IMR-90 (cell line): ENCODE data around the gene TTC23L. TPM values are rescaled to one million over a fixed set of nuclear protein-coding genes. Genes with fewer than 3 reads are reported as not detected.
A peak's percentile ranks its signal among the peaks of the same experiment; 100 is the strongest.

Experiments
- ATAC-seq: fragments of 200-7000 bp; cut with Tn5 transposase; 2 replicates; pipeline ENCODE4 v1.9.1; 2020; ENCODE audit warnings: low read depth, mild to moderate bottlenecking, moderate library complexity
- BruUV-seq: library from RNA; stranded (reverse); fragments of 400-500 nt; replicated peaks from 2 replicates; lab custom pipeline; 2021; lab: Mats Ljungman, UMichigan
- CTCF ChIA-PET: fragments of 300-600 bp; formaldehyde crosslinking; extraction: SDS; loops from one replicate; lab custom pipeline; 2021; ENCODE audit warnings: antibody characterized with exemption; lab: Yijun Ruan, JAX
- POLR2A ChIA-PET: fragments of 300-600 bp; sonication (Branson Sonifier 250); formaldehyde crosslinking; loops from one replicate; lab custom pipeline; 2022; ENCODE audit warnings: antibody characterized with exemption; ENCODE audit not compliant: unreplicated experiment; lab: Charles Lee
- DNase-seq: peaks from one replicate; pipeline ENCODE4 v3.0.0; 2013
- H2AFZ ChIP-seq: replicated peaks from 2 replicates; pipeline ENCODE3; 2013; ENCODE audit warnings: low read length, mild to moderate bottlenecking; ENCODE audit not compliant: poor library complexity
- H2AK5ac ChIP-seq: 2 replicates; pipeline ENCODE4 v1.6.1; 2013; ENCODE audit warnings: low read depth, low read length, inconsistent platforms
- H2AK9ac ChIP-seq: replicated peaks from 2 replicates; pipeline ENCODE3; 2013; ENCODE audit warnings: mild to moderate bottlenecking, low read depth, low read length, moderate library complexity; ENCODE audit not compliant: poor library complexity
- H2BK120ac ChIP-seq: 2 replicates; pipeline ENCODE4 v1.6.1; 2013; ENCODE audit warnings: low read depth, low read length, inconsistent platforms
- H2BK15ac ChIP-seq: 3 replicates; pipeline ENCODE4 v1.6.1; 2013; ENCODE audit warnings: low read depth, low read length, inconsistent platforms
- H2BK20ac ChIP-seq: 2 replicates; pipeline ENCODE4 v1.6.1; 2013; ENCODE audit warnings: low read depth, mild to moderate bottlenecking, inconsistent platforms, low read length, moderate library complexity
- H2BK5ac ChIP-seq: 2 replicates; pipeline ENCODE4 v1.6.1; 2013; ENCODE audit warnings: mild to moderate bottlenecking, low read depth, low read length, inconsistent platforms; ENCODE audit not compliant: poor library complexity, severe bottlenecking
- H3K14ac ChIP-seq: replicated peaks from 2 replicates; pipeline ENCODE4 v1.6.1; 2013; ENCODE audit warnings: low read depth, low read length, inconsistent platforms
- H3K18ac ChIP-seq: 2 replicates; pipeline ENCODE4 v1.6.1; 2013; ENCODE audit warnings: low read depth, low read length, control low read depth
- H3K23ac ChIP-seq: 2 replicates; pipeline ENCODE4 v1.6.1; 2013; ENCODE audit warnings: low read depth, low read length, inconsistent platforms
- H3K27ac ChIP-seq: 2 replicates; pipeline ENCODE4 v1.5.1; 2013; ENCODE audit warnings: mild to moderate bottlenecking, control low read depth, low read length; ENCODE audit not compliant: insufficient read depth
- H3K27me3 ChIP-seq: 2 replicates; pipeline ENCODE4 v1.6.1; 2013; ENCODE audit warnings: low read length; ENCODE audit not compliant: control insufficient read depth, insufficient read depth
- H3K36me3 ChIP-seq: 2 replicates; pipeline ENCODE4 v1.6.1; 2013; ENCODE audit warnings: low read length, mixed read lengths; ENCODE audit not compliant: control insufficient read depth, insufficient read depth
- H3K4ac ChIP-seq: 2 replicates; pipeline ENCODE4 v1.6.1; 2013; ENCODE audit warnings: low read depth, low read length, inconsistent platforms
- H3K4me1 ChIP-seq: 2 replicates; pipeline ENCODE4 v1.6.1; 2013; ENCODE audit warnings: low read length, mixed read lengths; ENCODE audit not compliant: control insufficient read depth, insufficient read depth
- H3K4me2 ChIP-seq: 2 replicates; pipeline ENCODE4 v1.6.1; 2013; ENCODE audit warnings: low read depth, mild to moderate bottlenecking, control low read depth, low read length, moderate library complexity
- H3K4me3 ChIP-seq: 2 replicates; pipeline ENCODE4 v1.5.1; 2013; ENCODE audit warnings: low read depth, mild to moderate bottlenecking, control low read depth, low read length, moderate library complexity; ENCODE audit not compliant: insufficient read depth
- H3K56ac ChIP-seq: 2 replicates; pipeline ENCODE4 v1.6.1; 2013; ENCODE audit warnings: low read length, inconsistent platforms; ENCODE audit not compliant: insufficient read depth; ENCODE audit errors: extremely low read depth
- H3K79me1 ChIP-seq, 2 experiments: 2 replicates each; pipeline ENCODE4 v1.6.1; 2013; ENCODE audit warnings: low read length in 2 of 2, inconsistent platforms in 1 of 2, low read depth in 1 of 2
- H3K9ac ChIP-seq: 2 replicates; pipeline ENCODE4 v1.6.1; 2013; ENCODE audit warnings: low read depth, low read length, control low read depth
- H3K9me1 ChIP-seq: 2 replicates; pipeline ENCODE4 v1.6.1; 2013; ENCODE audit warnings: low read length, inconsistent platforms; ENCODE audit not compliant: insufficient read depth
- H3K9me3 ChIP-seq: 2 replicates; pipeline ENCODE4 v1.6.1; 2013; ENCODE audit warnings: low read length; ENCODE audit not compliant: control insufficient read depth, insufficient read depth
- H4K20me1 ChIP-seq: 2 replicates; pipeline ENCODE4 v1.6.1; 2013; ENCODE audit warnings: low read length, inconsistent platforms; ENCODE audit not compliant: insufficient read depth
- H4K5ac ChIP-seq: 2 replicates; pipeline ENCODE4 v1.6.1; 2013; ENCODE audit warnings: mild to moderate bottlenecking, low read depth, low read length, control low read depth
- H4K8ac ChIP-seq, 2 experiments: 2 replicates each; pipeline ENCODE4 v1.6.1; 2013; ENCODE audit warnings: low read depth in 2 of 2, low read length in 2 of 2, control low read depth in 1 of 2, inconsistent platforms in 1 of 2
- H4K91ac ChIP-seq: 2 replicates; pipeline ENCODE4 v1.6.1; 2013; ENCODE audit warnings: low read depth, low read length, inconsistent platforms; ENCODE audit not compliant: insufficient read depth
- CEBPB ChIP-seq: IDR thresholded peaks from 2 replicates; pipeline ENCODE4 v1.6.1; 2012; ENCODE audit warnings: low read depth, low read length, improper control_type of control experiment
- MAZ ChIP-seq: IDR thresholded peaks from 2 replicates; pipeline ENCODE4 v1.6.1; 2012; ENCODE audit warnings: low read depth, mild to moderate bottlenecking, low read length, improper control_type of control experiment, moderate library complexity, borderline replicate concordance
- MXI1 ChIP-seq: IDR thresholded peaks from 2 replicates; pipeline ENCODE4 v1.6.1; 2012; ENCODE audit warnings: low read depth, mild to moderate bottlenecking, low read length, moderate library complexity, borderline replicate concordance
- NFE2L2 ChIP-seq: fragments of 150-350 bp; IDR thresholded peaks from 2 replicates; pipeline ENCODE4 v1.6.1; 2016; ENCODE audit warnings: low read depth, mild to moderate bottlenecking, low read length
- RAD21 ChIP-seq: IDR thresholded peaks from 2 replicates; pipeline ENCODE4 v1.6.1; 2012; ENCODE audit warnings: low read length, improper control_type of control experiment
- RFX5 ChIP-seq: IDR thresholded peaks from 2 replicates; pipeline ENCODE4 v1.8.0; 2012; ENCODE audit warnings: low read depth, mild to moderate bottlenecking, low read length, moderate library complexity
- WGBS, 2 experiments: methylation state at CpG; one replicate each; pipeline versions ENCODE4 v1.1.5 to v1.1.7; 2013; ENCODE audit warnings: missing lambda C conversion rate in 2 of 2; ENCODE audit not compliant: insufficient read length in 1 of 2; ENCODE audit errors: extremely low coverage in 2 of 2; 5-methylcytosine and 5-hydroxymethylcytosine counted together
- dilution Hi-C: fragments of 300-500 bp; cut with HindIII; formaldehyde crosslinking; loops from one replicate; pipeline ENCODE4 v1.14.3; 2018; ENCODE audit warnings: low sequenced_read_pairs; ENCODE audit not compliant: unreplicated experiment
- in situ Hi-C: fragments of 300-500 bp; cut with MboI; formaldehyde crosslinking; loops from 3 replicates; pipeline ENCODE4 v1.14.3; 2019; ENCODE audit warnings: low sequenced_read_pairs, inconsistent platforms, mixed read lengths
- intact Hi-C: fragments of 100-400 bp; cut with micrococcal nuclease; formaldehyde crosslinking; loops from 2 replicates; pipeline ENCODE4 v1.10.0; 2022
- polyA plus RNA-seq, 3 experiments: library from polyadenylated mRNA; depleted of rRNA; stranded (reverse); fragments of >200 nt; gene quantifications; 2 replicates each; pipeline ENCODE4 v1.2.3, GENCODE V29; 2012; ENCODE audit warnings: low replicate concordance in 1 of 3
- total RNA-seq: library from RNA; depleted of rRNA; stranded (reverse); fragments of >200 nt; gene quantifications from 2 replicates; pipeline ENCODE4 v1.2.3, GENCODE V29; 2012

TTC23L gene
- total and polyA plus RNA-seq, 2 of the 4 experiments (the other 2 are of a cell fraction): under 0.01 TPM; not detected in 1

GRCh38 chr5:34833090-34833489 lies 5.9 kb upstream of the TTC23L start:
- POLR2A ChIA-PET: no interaction called here
- Histone ChIP-seq H2BK5ac (peak overlapping the region; percentile 35), H3K4me1 (peaks cover 9% of the 10 kb centered on the region; the same call in 1 of the 2 replicates), H3K4ac (no peak overlapping the region), H2BK15ac (no peak overlapping the region), H2BK20ac (no peak overlapping the region), H3K18ac (no peak overlapping the region), H4K8ac (no peak overlapping the region), H2AFZ (no peak overlapping the region), H3K79me1 (peaks cover 12 to 28% of the 10 kb centered on the region in 2 experiments), H3K4me3 (no peak overlapping the region), H3K9me3 (no peaks in the 10 kb centered on the region), H4K91ac (no peak overlapping the region), H3K14ac (no peak overlapping the region), H2BK120ac (no peak overlapping the region), H2AK5ac (no peak overlapping the region), H4K5ac (no peak overlapping the region), H3K23ac (no peak overlapping the region), H3K56ac (no peak overlapping the region), H3K27ac (no peak overlapping the region), H3K4me2 (no peak overlapping the region), H3K9me1 (0 out of 2 replicates have a peak, but pooled peaks cover 4% of the 10 kb centered on the region), H3K36me3 (peaks cover 42% of the 10 kb centered on the region), H3K9ac (no peak overlapping the region), H3K27me3 (no peaks in the 10 kb centered on the region), H2AK9ac (no peak overlapping the region), H4K20me1 (peaks cover 2% of the 10 kb centered on the region; the same call in 1 of the 2 replicates)
- ATAC-seq (no peak), DNase-seq (no peak)
- WGBS, 2 experiments: no CpG with 5 or more reads among the region's 1 CpG
- intact Hi-C loops (no loop called here), dilution Hi-C loops (no loop called here), in situ Hi-C loops (no loop called here)
- TF ChIP-seq MXI1: no peak
- no peak for TF ChIP-seq RAD21
- TF ChIP-seq RFX5: no peak
- no peak for TF ChIP-seq CEBPB
- TF ChIP-seq MAZ: no peak
- no peak for TF ChIP-seq NFE2L2
- CTCF ChIA-PET: no interaction called here
- no TSS peak for BruUV-seq
